Smooth muscle cell (in vitro differentiated cells): ENCODE measurements around the gene EMP2. TPM values are rescaled to one million over a fixed set of nuclear protein-coding genes. Genes with fewer than 3 reads are reported as not detected.

ENCODE experiments used
- DNase-seq: peaks from one replicate; lab custom pipeline; 2025; ENCODE audit not compliant: unreplicated experiment; lab: John Stamatoyannopoulos, UW
- H2AFZ ChIP-seq: fragments of 200-600 bp; sonication (generic); 2 replicates; pipeline ENCODE4 v1.6.0; 2016; ENCODE audit warnings: antibody characterized with exemption, low read depth, mild to moderate bottlenecking
- H3F3A ChIP-seq: fragments of 200-600 bp; sonication (generic); 2 replicates; pipeline ENCODE4 v1.6.0; 2017; ENCODE audit warnings: antibody characterized with exemption, low read depth
- H3K27ac ChIP-seq: fragments of 200-600 bp; sonication (generic); 2 replicates; pipeline ENCODE4 v1.5.1; 2016; ENCODE audit warnings: low read depth, mild to moderate bottlenecking
- H3K27me3 ChIP-seq: fragments of 200-600 bp; sonication (generic); 2 replicates; pipeline ENCODE4 v1.6.1; 2016; ENCODE audit warnings: low read depth, mild to moderate bottlenecking
- H3K36me3 ChIP-seq: fragments of 200-600 bp; sonication (generic); 2 replicates; pipeline ENCODE4 v1.5.1; 2016; ENCODE audit warnings: low read depth
- H3K4me1 ChIP-seq: fragments of 200-600 bp; sonication (generic); 2 replicates; pipeline ENCODE4 v1.5.1; 2016; ENCODE audit warnings: low read depth
- H3K4me2 ChIP-seq: fragments of 200-600 bp; sonication (generic); 2 replicates; pipeline ENCODE4 v1.6.0; 2016; ENCODE audit warnings: mild to moderate bottlenecking
- H3K4me3 ChIP-seq: fragments of 200-600 bp; sonication (generic); 2 replicates; pipeline ENCODE4 v1.5.1; 2016; ENCODE audit warnings: mild to moderate bottlenecking
- H3K79me2 ChIP-seq: fragments of 200-600 bp; sonication (generic); 2 replicates; pipeline ENCODE4 v1.6.0; 2016; ENCODE audit warnings: low read depth, mild to moderate bottlenecking
- H3K9ac ChIP-seq: fragments of 200-600 bp; sonication (generic); 2 replicates; pipeline ENCODE4 v1.6.0; 2016; ENCODE audit warnings: low read depth
- H3K9me3 ChIP-seq: fragments of 200-600 bp; sonication (generic); replicated peaks from 2 replicates; pipeline ENCODE4 v1.5.1; 2016; ENCODE audit warnings: low read depth
- H4K20me1 ChIP-seq: fragments of 200-600 bp; sonication (generic); 2 replicates; pipeline ENCODE4 v1.6.0; 2016; ENCODE audit warnings: low read depth
- CTCF ChIP-seq: fragments of 200-600 bp; sonication (generic); IDR thresholded peaks from 2 replicates; pipeline ENCODE4 v1.5.1; 2017; ENCODE audit warnings: borderline replicate concordance, mild to moderate bottlenecking, antibody characterized with exemption; ENCODE audit not compliant: insufficient read depth, poor library complexity, severe bottlenecking
- WGBS: methylation state at CpG from one replicate; pipeline ENCODE4 v1.1.7; 2016; ENCODE audit warnings: low lambda C conversion rate; 5-methylcytosine and 5-hydroxymethylcytosine counted together
- polyA plus RNA-seq: library from polyadenylated mRNA; unstranded; fragments of >200 nt; fragmentation: Nextera tagmentation; extraction: Ambion mirVana; gene quantifications from 2 replicates; pipeline ENCODE4 v1.2.1, GENCODE V29; 2016
- total RNA-seq: library from RNA; depleted of rRNA; stranded (reverse); fragments of >200 nt; gene quantifications from 2 replicates; pipeline ENCODE4 v1.2.3, GENCODE V29; 2014

The EMP2 gene
- total and polyA plus RNA-seq, 2 experiments from 2014 or later, result 3.9 to 20.7 TPM

DNA sequence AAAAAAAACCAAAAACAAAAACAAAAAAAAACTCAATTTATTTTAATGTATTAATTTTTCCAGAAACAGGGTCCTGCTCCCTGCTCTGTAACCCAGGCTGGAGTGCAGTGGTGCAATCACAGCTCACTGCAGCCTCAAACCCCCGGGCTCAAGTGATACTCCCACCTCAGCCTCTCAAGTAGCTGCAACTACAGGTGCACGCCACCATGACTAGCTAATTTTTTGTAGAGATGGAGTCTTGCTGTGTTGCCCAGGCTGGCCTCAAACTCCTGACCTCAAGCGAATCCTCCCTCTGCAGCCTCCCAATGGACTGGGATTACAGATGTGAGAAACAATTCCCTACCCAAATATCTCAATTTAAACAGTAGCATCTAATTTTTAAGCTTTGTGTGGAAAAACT lies 25.2 kb upstream of the EMP2 start:
- Histone ChIP-seq H3K9me3 (no peaks in the 10 kb centered on the region), H2AFZ (no peak overlapping the region), H3K4me3 (no peak overlapping the region), H3K27ac (no peak overlapping the region), H4K20me1 (no peaks in the 10 kb centered on the region), H3F3A (peaks cover 5% of the 10 kb centered on the region), H3K79me2 (no peaks in the 10 kb centered on the region), H3K36me3 (no peaks in the 10 kb centered on the region), H3K4me2 (no peak overlapping the region), H3K27me3 (no peaks in the 10 kb centered on the region), H3K9ac (no peak overlapping the region), H3K4me1 (peaks cover 3% of the 10 kb centered on the region)
- no peak for TF ChIP-seq CTCF
- 97% methylated on average over 3 of the region's 3 CpGs for WGBS
- DNase-seq, result no peak

- Histone ChIP-seq H3K9ac (no peak overlapping the region), H3K79me2 (no peaks in the 10 kb centered on the region), H3K4me3 (no peak overlapping the region), H3K4me1 (no peaks in the 10 kb centered on the region), H3F3A (no peaks in the 10 kb centered on the region), H3K9me3 (no peaks in the 10 kb centered on the region), H3K36me3 (no peaks in the 10 kb centered on the region), H3K4me2 (no peak overlapping the region), H4K20me1 (no peaks in the 10 kb centered on the region), H3K27ac (no peak overlapping the region), H2AFZ (no peak overlapping the region), H3K27me3 (peaks cover under 1% of the 10 kb centered on the region)
- WGBS, result 42% methylated on average over 13 of the region's 13 CpGs
- no peak for TF ChIP-seq CTCF
- no peak for DNase-seq
Observed at GRCh38 chr16:10601444-10602408, 21.3 kb upstream of the EMP2 start.

GRCh38 chr16:10600782-10601443 lies 20.5 kb upstream of the EMP2 start:
- H3K4me2 ChIP-seq, result no peak overlapping the region
- H3K27ac ChIP-seq, result no peak overlapping the region

More at GRCh38 chr16:10600782-10601443, 20.5 kb upstream of the EMP2 start:
- Histone ChIP-seq H3K4me3 (no peak overlapping the region), H3K36me3 (no peaks in the 10 kb centered on the region), H3K9ac (no peak overlapping the region), H3K79me2 (no peaks in the 10 kb centered on the region), H3F3A (no peaks in the 10 kb centered on the region), H3K27me3 (peaks cover 9% of the 10 kb centered on the region), H3K9me3 (no peaks in the 10 kb centered on the region), H3K4me1 (no peaks in the 10 kb centered on the region), H4K20me1 (no peaks in the 10 kb centered on the region), H2AFZ (no peak overlapping the region)
- WGBS, result 57% methylated on average over 12 of the region's 12 CpGs
- no peak for TF ChIP-seq CTCF
- no peak for DNase-seq
